ENCODE results near the gene IRAG1.

The IRAG1 gene

DNA sequence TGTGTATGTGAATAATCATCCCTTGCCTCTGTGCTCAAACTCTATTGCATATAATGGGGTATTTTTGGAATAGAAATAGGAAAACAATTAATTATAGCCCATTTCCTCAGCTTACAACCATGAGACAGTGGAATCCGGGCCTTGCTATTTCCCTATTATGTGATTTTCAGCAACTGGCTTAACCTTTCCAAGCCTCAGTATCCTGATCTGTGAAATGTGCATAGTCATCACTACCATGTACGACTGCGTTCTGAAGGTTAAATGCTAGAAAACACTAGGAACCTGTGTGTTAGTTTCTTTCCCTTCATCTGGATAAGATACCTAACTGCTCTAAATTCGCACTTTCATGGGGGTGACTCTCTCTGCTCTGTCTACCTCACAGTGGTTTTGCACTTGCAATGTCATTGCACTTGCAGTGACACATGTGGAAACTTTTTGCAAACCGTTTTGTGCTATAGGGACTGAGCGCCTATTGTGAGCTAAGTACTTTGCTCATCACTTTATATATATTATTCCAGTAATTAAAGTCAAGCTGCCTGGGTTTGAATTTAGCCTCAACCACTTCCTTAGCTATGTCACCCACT lies 48.3 kb downstream of the IRAG1 start:
- DNase-seq (ENCODE audit: low read depth): no peak

Measured in stimulated activated CD8-positive, alpha-beta memory T cell treated with anti-CD3 and anti-CD28 coated beads, Interleukin-12 subunit alpha, Interleukin-12 subunit beta, amount 100 ng/mL, for 4 hours (primary cell).